Mesenchymal stem cell (in vitro differentiated cells and primary cell): ENCODE measurements around the gene ARHGAP1.
"Not testable (repeated sequence)": the region's sequence is repeated elsewhere in the genome, so short reads cannot be mapped to it uniquely, and the experiment has no call there.

Source experiments
- DNase-seq: peaks from one replicate; pipeline ENCODE4 v3.0.0-alpha.2; 2013
- H2AFZ ChIP-seq: one replicate; pipeline ENCODE4 v1.6.1; 2013; ENCODE audit warnings: low read depth, mild to moderate bottlenecking, control low read depth, inconsistent platforms, low read length, moderate library complexity
- H2AK5ac ChIP-seq: 2 replicates; pipeline ENCODE4 v1.6.1; 2013; ENCODE audit warnings: low read length, moderate library complexity, mild to moderate bottlenecking, inconsistent platforms; ENCODE audit not compliant: severe bottlenecking
- H2BK120ac ChIP-seq: one replicate; pipeline ENCODE4 v1.6.1; 2013; ENCODE audit warnings: low read depth, mild to moderate bottlenecking, inconsistent platforms, low read length, moderate library complexity
- H2BK12ac ChIP-seq, 2 experiments: one replicate each; pipeline ENCODE4 v1.6.1; 2013; ENCODE audit warnings: inconsistent platforms in 2 of 2, low read length in 2 of 2, mild to moderate bottlenecking in 2 of 2, moderate library complexity in 2 of 2, control low read depth in 1 of 2
- H2BK15ac ChIP-seq: one replicate; pipeline ENCODE4 v1.6.1; 2013; ENCODE audit warnings: mild to moderate bottlenecking, low read depth, inconsistent platforms; ENCODE audit not compliant: poor library complexity, severe bottlenecking
- H2BK5ac ChIP-seq: 2 replicates; pipeline ENCODE4 v1.6.1; 2013; ENCODE audit warnings: low read depth, mild to moderate bottlenecking, low read length, control low read depth, inconsistent platforms; ENCODE audit not compliant: poor library complexity, severe bottlenecking
- H3K14ac ChIP-seq, 2 experiments: one replicate each; pipeline ENCODE4 v1.6.1; 2013; ENCODE audit warnings: inconsistent platforms in 2 of 2, low read length in 2 of 2, control low read depth in 1 of 2, mild to moderate bottlenecking in 1 of 2, moderate library complexity in 1 of 2
- H3K18ac ChIP-seq, 2 experiments: one replicate each; pipeline ENCODE4 v1.6.1; 2013; ENCODE audit warnings: inconsistent platforms in 2 of 2, low read length in 2 of 2, control low read depth in 1 of 2, low read depth in 1 of 2, mild to moderate bottlenecking in 1 of 2
- H3K23ac ChIP-seq, 2 experiments: one replicate each; pipeline ENCODE4 v1.6.1; 2013; ENCODE audit warnings: inconsistent platforms in 2 of 2, low read length in 2 of 2, mild to moderate bottlenecking in 2 of 2, moderate library complexity in 2 of 2, control low read depth in 1 of 2
- H3K27ac ChIP-seq: 2 replicates; pipeline ENCODE4 v1.5.1; 2013; ENCODE audit warnings: mild to moderate bottlenecking, moderate library complexity, low read length, control low read depth, inconsistent platforms; ENCODE audit not compliant: poor library complexity, severe bottlenecking
- H3K27me3 ChIP-seq, 2 experiments: 2 replicates each; pipeline versions ENCODE4 v1.6.1 to v1.7.0; 2013; ENCODE audit warnings: low read length in 2 of 2, mild to moderate bottlenecking in 2 of 2, moderate library complexity in 2 of 2, control low read depth in 1 of 2, inconsistent platforms in 1 of 2; ENCODE audit not compliant: control insufficient read depth in 1 of 2, insufficient read depth in 1 of 2
- H3K36me3 ChIP-seq, 2 experiments: 2 replicates each; pipeline versions ENCODE4 v1.6.1 to v1.7.0; 2013; ENCODE audit warnings: low read length in 2 of 2, control low read depth in 1 of 2, inconsistent platforms in 1 of 2, low read depth in 1 of 2, mild to moderate bottlenecking in 1 of 2; ENCODE audit not compliant: insufficient read depth in 2 of 2, control insufficient read depth in 1 of 2
- H3K4ac ChIP-seq, 2 experiments: one replicate each; pipeline ENCODE4 v1.6.1; 2013; ENCODE audit warnings: inconsistent platforms in 2 of 2, low read length in 2 of 2, mild to moderate bottlenecking in 2 of 2, moderate library complexity in 2 of 2, control low read depth in 1 of 2, low read depth in 1 of 2
- H3K4me1 ChIP-seq: 2 replicates; pipeline ENCODE4 v1.6.1; 2013; ENCODE audit warnings: low read depth, low read length, control low read depth; ENCODE audit not compliant: control insufficient read depth, insufficient read depth
- H3K4me2 ChIP-seq: 2 replicates; pipeline ENCODE4 v1.6.1; 2013; ENCODE audit warnings: low read length, mild to moderate bottlenecking, inconsistent platforms; ENCODE audit not compliant: poor library complexity, severe bottlenecking
- H3K4me3 ChIP-seq, 2 experiments: 2 replicates each; pipeline versions ENCODE4 v1.5.1 to v1.7.0; 2013; ENCODE audit warnings: low read length in 2 of 2, mild to moderate bottlenecking in 2 of 2, control low read depth in 1 of 2, low read depth in 1 of 2; ENCODE audit not compliant: insufficient read depth in 1 of 2
- H3K79me1 ChIP-seq: replicated peaks from 2 replicates; pipeline ENCODE4 v1.6.1; 2013; ENCODE audit warnings: mild to moderate bottlenecking, control low read depth, low read length, inconsistent platforms; ENCODE audit not compliant: poor library complexity, severe bottlenecking
- H3K9ac ChIP-seq: 2 replicates; pipeline ENCODE4 v1.7.0; 2013; ENCODE audit warnings: mild to moderate bottlenecking, low read length, moderate library complexity
- H3K9me3 ChIP-seq: 2 replicates; pipeline ENCODE4 v1.7.0; 2013; ENCODE audit warnings: mild to moderate bottlenecking, low read length; ENCODE audit not compliant: control insufficient read depth
- H4K8ac ChIP-seq: one replicate; pipeline ENCODE4 v1.6.1; 2013; ENCODE audit warnings: inconsistent platforms, mild to moderate bottlenecking, low read length, moderate library complexity
- H4K91ac ChIP-seq: one replicate; pipeline ENCODE4 v1.6.1; 2013; ENCODE audit warnings: mild to moderate bottlenecking, low read length, inconsistent platforms
- WGBS: methylation state at CpG from one replicate; pipeline ENCODE4 v1.1.7; 2013; ENCODE audit warnings: mixed read lengths; 5-methylcytosine and 5-hydroxymethylcytosine counted together

Gene ARHGAP1

DNA sequence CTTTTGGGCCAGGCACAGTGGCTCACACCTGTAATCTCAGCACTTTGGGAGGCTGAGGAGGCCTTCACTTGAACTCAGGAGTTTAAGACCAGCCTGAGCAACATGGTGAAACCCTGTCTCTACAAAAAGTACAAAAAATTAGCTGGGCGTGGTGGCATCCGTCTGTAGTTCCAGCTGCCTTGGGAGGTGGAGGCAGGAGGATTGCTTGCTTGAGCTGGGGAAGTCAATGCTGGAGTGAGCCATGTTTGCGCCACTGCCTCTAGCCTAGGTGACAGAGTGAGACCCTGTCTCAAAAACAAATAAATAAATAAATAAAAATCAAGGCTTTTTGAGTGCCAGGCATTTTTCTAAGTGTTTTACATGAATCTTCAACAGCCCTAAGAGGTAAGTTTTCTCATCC, 29.9 kb downstream of the ARHGAP1 start:
- not testable (repeated sequence) for H3K4me2 ChIP-seq, H3K27ac ChIP-seq, H3K9ac ChIP-seq, H3K27me3 ChIP-seq, H2BK12ac ChIP-seq, H4K91ac ChIP-seq, H2AFZ ChIP-seq, DNase-seq, H2AK5ac ChIP-seq, H3K14ac ChIP-seq, H2BK15ac ChIP-seq, H2BK5ac ChIP-seq, H3K18ac ChIP-seq, H3K4ac ChIP-seq, H3K23ac ChIP-seq, H2BK120ac ChIP-seq, H3K79me1 ChIP-seq, H3K4me3 ChIP-seq, H3K9me3 ChIP-seq, H4K8ac ChIP-seq
- WGBS, result 100% methylated on average over 2 of the region's 3 CpGs
- Histone ChIP-seq H3K36me3 (peaks cover 71 to 81% of the 10 kb centered on the region in 2 experiments), H3K4me1 (peaks cover 13% of the 10 kb centered on the region)

DNA sequence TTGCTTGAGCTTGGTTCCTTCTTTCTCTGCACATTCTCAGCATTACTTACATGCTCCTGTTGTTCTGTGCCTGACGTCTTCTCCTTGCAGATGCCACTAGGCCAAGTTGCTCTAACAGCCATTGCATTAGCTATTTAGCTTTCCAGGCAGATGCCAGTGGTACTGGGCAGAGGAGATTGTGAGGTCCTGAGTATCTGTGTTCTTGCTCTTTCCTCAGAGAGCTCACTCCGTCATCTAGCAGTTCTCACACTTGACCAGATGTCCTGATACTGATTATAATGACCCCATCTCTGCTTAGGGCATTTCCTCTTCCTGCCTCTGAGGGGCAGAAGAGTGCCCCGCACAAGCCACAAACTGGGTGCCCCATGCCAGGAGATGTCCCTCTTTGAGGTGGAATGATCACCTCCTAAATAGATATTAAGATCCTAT, 30.7 kb downstream of the ARHGAP1 start:
- H2BK120ac ChIP-seq, result no peak overlapping the region
- H3K4me3 ChIP-seq, result no peak overlapping the region
- 100% methylated on average over 3 of the region's 3 CpGs for WGBS
- H3K23ac ChIP-seq, result no peak overlapping the region
- H2AFZ ChIP-seq, result no peak overlapping the region
- no peak overlapping the region for H3K14ac ChIP-seq
- H3K9ac ChIP-seq, result no peak overlapping the region
- H2BK15ac ChIP-seq, result no peak overlapping the region
- H3K27me3 ChIP-seq, result no peaks in the 10 kb centered on the region
- no peak overlapping the region for H4K8ac ChIP-seq
- H3K4me1 ChIP-seq, result peaks cover 5% of the 10 kb centered on the region
- DNase-seq, result no peak
- no peak overlapping the region for H4K91ac ChIP-seq
- H2BK5ac ChIP-seq, result no peak overlapping the region
- no peak overlapping the region for H2BK12ac ChIP-seq
- H2AK5ac ChIP-seq, result no peak overlapping the region
- H3K27ac ChIP-seq, result no peak overlapping the region
- H3K36me3 ChIP-seq, result peaks cover 77 to 89% of the 10 kb centered on the region in 2 experiments
- H3K9me3 ChIP-seq, result no peaks in the 10 kb centered on the region
- no peak overlapping the region for H3K4ac ChIP-seq
- H3K4me2 ChIP-seq, result no peak overlapping the region
- H3K79me1 ChIP-seq, result peaks cover 1% of the 10 kb centered on the region
- no peak overlapping the region for H3K18ac ChIP-seq

DNA sequence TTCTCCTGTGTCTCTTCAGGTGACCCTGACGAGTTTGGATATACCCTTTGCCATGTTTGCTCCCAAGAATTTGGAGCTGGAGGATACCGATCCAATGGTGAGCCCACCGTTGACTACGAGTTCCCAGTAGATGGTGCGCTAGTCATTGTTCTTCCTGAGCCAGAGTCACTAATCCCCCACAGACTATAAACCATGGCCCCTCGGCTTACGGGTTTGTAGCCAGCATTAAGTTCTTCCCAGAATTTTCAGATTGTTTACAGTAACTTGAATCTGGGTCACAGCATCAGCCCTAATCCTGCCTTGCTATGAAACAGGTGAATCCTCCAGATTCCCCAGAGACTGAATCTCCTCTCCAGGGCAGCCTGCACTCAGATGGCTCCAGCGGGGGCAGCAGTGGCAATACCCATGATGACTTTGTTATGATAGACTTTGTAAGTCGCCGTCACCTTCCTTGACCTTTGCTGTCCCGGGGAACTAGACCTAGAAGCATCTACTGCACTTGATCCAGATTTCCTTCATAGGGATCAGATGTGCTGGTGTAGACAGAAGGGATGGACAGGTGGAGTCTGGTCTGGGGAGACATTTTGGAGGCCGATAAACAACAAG, 31.8 kb downstream of the ARHGAP1 start:
- Histone ChIP-seq H3K79me1 (peaks cover 4% of the 10 kb centered on the region), H3K27me3 (no peaks in the 10 kb centered on the region), H3K27ac (no peak overlapping the region), H3K9me3 (no peaks in the 10 kb centered on the region), H2AFZ (no peak overlapping the region), H3K14ac (no peak overlapping the region), H3K36me3 (peaks cover 73 to 93% of the 10 kb centered on the region in 2 experiments), H3K4me3 (no peak overlapping the region), H2BK5ac (no peak overlapping the region), H4K91ac (no peak overlapping the region), H3K23ac (no peak overlapping the region), H3K4me2 (no peak overlapping the region), H3K4ac (no peak overlapping the region), H3K9ac (no peak overlapping the region), H3K18ac (no peak overlapping the region), H2BK12ac (no peak overlapping the region), H2BK120ac (no peak overlapping the region), H2BK15ac (no peak overlapping the region), H2AK5ac (no peak overlapping the region), H4K8ac (no peak overlapping the region), H3K4me1 (peaks cover 1% of the 10 kb centered on the region)
- DNase-seq, result no peak
- 98% methylated on average over 12 of the region's 12 CpGs for WGBS

DNA sequence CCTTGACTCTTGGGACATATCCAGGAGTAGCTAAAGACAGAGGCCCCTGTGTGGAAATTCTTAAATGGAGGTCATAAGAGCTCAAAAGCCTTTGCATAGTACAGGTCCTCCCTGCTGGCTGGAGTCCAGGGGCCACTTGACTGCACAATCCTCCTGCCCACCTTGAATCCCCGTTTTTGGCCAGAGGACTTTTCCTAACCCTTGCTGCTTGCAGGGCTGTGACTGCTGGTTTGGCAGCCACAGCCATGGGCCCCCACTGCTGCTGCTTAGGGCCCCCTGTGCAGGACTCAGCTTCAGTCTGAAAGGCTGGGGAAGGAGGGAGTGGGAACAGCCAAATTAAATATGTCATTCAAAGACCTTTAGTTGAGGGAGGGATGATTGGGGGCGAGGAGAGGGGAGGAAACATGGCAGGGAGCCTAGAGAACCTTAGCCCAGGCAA, 33.4 kb downstream of the ARHGAP1 start:
- no peaks in the 10 kb centered on the region for H3K27me3 ChIP-seq
- no peak overlapping the region for H3K23ac ChIP-seq
- no peak overlapping the region for H2AFZ ChIP-seq
- no peak overlapping the region for H3K4me3 ChIP-seq
- no peak overlapping the region for H4K91ac ChIP-seq
- H2BK120ac ChIP-seq, result no peak overlapping the region
- no peak overlapping the region for H3K18ac ChIP-seq
- no peak overlapping the region for H2BK15ac ChIP-seq
- H2BK12ac ChIP-seq, result no peak overlapping the region
- no peak overlapping the region for H3K14ac ChIP-seq
- H3K4me2 ChIP-seq, result no peak overlapping the region
- H3K79me1 ChIP-seq, result peaks cover 5% of the 10 kb centered on the region
- no peak for DNase-seq
- 94% methylated on average over 2 of the region's 2 CpGs for WGBS
- no peak overlapping the region for H4K8ac ChIP-seq
- H3K9me3 ChIP-seq, result no peaks in the 10 kb centered on the region
- H3K27ac ChIP-seq, result no peak overlapping the region
- peaks cover 1% of the 10 kb centered on the region for H3K4me1 ChIP-seq
- H3K4ac ChIP-seq, result no peak overlapping the region
- H2AK5ac ChIP-seq, result no peak overlapping the region
- H2BK5ac ChIP-seq, result no peak overlapping the region
- peak overlapping the region; percentile 20 for H3K9ac ChIP-seq
- H3K36me3 ChIP-seq, result peaks cover 66 to 90% of the 10 kb centered on the region in 2 experiments
